H1 (cell line): ENCODE results near the gene PLCB2.

Experiments used
- BACH1 ChIP-seq: IDR thresholded peaks from 2 replicates; pipeline ENCODE4 v1.6.1; 2012; ENCODE audit warnings: low read length, improper control_type of control experiment
- BRCA1 ChIP-seq: IDR thresholded peaks from 2 replicates; pipeline ENCODE4 v1.6.1; 2012; ENCODE audit warnings: low read depth, low read length, improper control_type of control experiment
- CHD2 ChIP-seq: IDR thresholded peaks from 2 replicates; pipeline ENCODE4 v1.6.1; 2012; ENCODE audit warnings: low read length, improper control_type of control experiment
- EGR1 ChIP-seq: IDR thresholded peaks from 2 replicates; pipeline ENCODE4 v1.6.1; 2011; ENCODE audit warnings: low read depth, low read length, borderline replicate concordance
- EP300 ChIP-seq, 2 experiments: IDR thresholded peaks; 1 replicate in 1 of 2; 2 replicates in 1 of 2; pipeline ENCODE4 v1.6.1; 2011 to 2012; ENCODE audit warnings: low read depth in 2 of 2, low read length in 2 of 2, mild to moderate bottlenecking in 2 of 2, borderline replicate concordance in 1 of 2, inconsistent platforms in 1 of 2, moderate library complexity in 1 of 2
- FOSL1 ChIP-seq: IDR thresholded peaks from 2 replicates; pipeline ENCODE4 v1.6.1; 2011; ENCODE audit warnings: mild to moderate bottlenecking, low read depth, low read length, moderate library complexity; ENCODE audit not compliant: insufficient read depth
- KDM1A ChIP-seq: fragments of 200-600, 300-600 bp; sonication (generic); IDR thresholded peaks from 2 replicates; pipeline ENCODE4 v1.7.1; 2016; ENCODE audit warnings: mild to moderate bottlenecking, low read length, borderline replicate concordance
- POLR2A ChIP-seq, 2 experiments: IDR thresholded peaks; 1 replicate in 1 of 2; 2 replicates in 1 of 2; pipeline ENCODE4 v1.6.1; 2011; ENCODE audit warnings: low read depth in 2 of 2, low read length in 2 of 2, mild to moderate bottlenecking in 2 of 2; ENCODE audit errors: control extremely low read depth in 1 of 2
- POLR2AphosphoS5 ChIP-seq: IDR thresholded peaks from 2 replicates; pipeline ENCODE4 v1.6.1; 2011; ENCODE audit warnings: low read depth, low read length
- SRF ChIP-seq: IDR thresholded peaks from 2 replicates; pipeline ENCODE4 v1.6.1; 2011; ENCODE audit warnings: mild to moderate bottlenecking, low read depth, low read length, moderate library complexity
- YY1 ChIP-seq: IDR thresholded peaks from 2 replicates; pipeline ENCODE4 v1.6.1; 2011; ENCODE audit warnings: low read depth, mild to moderate bottlenecking, low read length
- TF ChIP-seq, protein P1 (sequence below), 3 experiments: IDR thresholded peaks; 1 replicate in 2 of 3; 2 replicates in 1 of 3; pipeline versions ENCODE4 v1.5.1 to v1.6.1; 2011; ENCODE audit warnings: low read length in 3 of 3, mild to moderate bottlenecking in 3 of 3, inconsistent platforms in 2 of 3, low read depth in 1 of 3, moderate library complexity in 1 of 3; ENCODE audit not compliant: insufficient read depth in 1 of 3; ENCODE audit errors: control extremely low read depth in 1 of 3
- TF ChIP-seq, protein P2 (sequence below): IDR thresholded peaks from 2 replicates; pipeline ENCODE4 v1.6.1; 2011; ENCODE audit warnings: low read depth, mild to moderate bottlenecking, low read length; ENCODE audit not compliant: insufficient read depth
- TF ChIP-seq, protein P3 (sequence below): IDR thresholded peaks from 2 replicates; pipeline ENCODE4 v1.6.1; 2012; ENCODE audit warnings: low read length, inconsistent platforms

DNA sequence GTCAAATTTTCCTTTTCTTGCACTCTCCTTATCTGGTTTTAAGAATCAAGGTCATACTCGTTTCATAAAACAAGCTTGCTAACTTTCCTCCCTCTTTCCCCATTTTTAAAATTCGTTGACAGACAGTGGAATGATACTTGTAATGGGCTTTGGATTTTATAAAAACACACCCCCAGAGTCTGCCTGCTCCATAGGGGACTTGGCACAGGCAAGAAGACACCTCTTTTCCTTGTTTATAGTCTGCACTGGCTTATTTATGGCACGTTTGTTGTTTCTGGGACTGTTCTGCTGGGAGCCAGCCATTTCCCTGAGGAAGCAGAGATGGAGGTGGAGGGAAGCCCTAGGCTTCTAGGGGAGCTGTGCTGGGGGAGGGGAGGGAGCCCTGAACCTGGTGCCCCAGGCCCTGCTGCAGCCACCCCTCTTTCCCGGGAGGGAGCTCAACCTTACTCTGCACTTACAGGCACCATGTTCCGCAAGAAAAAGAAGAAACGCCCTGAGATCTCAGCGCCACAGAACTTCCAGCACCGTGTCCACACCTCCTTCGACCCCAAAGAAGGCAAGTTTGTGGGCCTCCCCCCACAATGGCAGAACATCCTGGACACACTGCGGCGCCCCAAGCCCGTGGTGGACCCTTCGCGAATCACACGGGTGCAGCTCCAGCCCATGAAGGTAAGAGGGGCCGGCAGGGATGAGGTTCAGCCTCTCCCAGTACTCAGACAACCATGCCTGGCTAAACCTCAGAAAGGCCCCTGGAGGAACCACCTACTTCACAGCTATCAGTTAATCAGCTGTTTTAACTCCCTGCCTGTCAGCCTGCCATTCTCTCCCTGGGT, 43.2 kb downstream of the PLCB2 start:
- no peak for TF ChIP-seq CHD2
- TF ChIP-seq, protein P1, sequence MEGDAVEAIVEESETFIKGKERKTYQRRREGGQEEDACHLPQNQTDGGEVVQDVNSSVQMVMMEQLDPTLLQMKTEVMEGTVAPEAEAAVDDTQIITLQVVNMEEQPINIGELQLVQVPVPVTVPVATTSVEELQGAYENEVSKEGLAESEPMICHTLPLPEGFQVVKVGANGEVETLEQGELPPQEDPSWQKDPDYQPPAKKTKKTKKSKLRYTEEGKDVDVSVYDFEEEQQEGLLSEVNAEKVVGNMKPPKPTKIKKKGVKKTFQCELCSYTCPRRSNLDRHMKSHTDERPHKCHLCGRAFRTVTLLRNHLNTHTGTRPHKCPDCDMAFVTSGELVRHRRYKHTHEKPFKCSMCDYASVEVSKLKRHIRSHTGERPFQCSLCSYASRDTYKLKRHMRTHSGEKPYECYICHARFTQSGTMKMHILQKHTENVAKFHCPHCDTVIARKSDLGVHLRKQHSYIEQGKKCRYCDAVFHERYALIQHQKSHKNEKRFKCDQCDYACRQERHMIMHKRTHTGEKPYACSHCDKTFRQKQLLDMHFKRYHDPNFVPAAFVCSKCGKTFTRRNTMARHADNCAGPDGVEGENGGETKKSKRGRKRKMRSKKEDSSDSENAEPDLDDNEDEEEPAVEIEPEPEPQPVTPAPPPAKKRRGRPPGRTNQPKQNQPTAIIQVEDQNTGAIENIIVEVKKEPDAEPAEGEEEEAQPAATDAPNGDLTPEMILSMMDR (IDR thresholded peaks at IDR 0.05; ENCODE audit: control extremely low read depth in 1 of 3, insufficient read depth in 1 of 3, low read depth in 1 of 3, low read length in 3 of 3) = no peak
- no peak for TF ChIP-seq KDM1A
- no peak for TF ChIP-seq POLR2AphosphoS5
- TF ChIP-seq, protein P2, sequence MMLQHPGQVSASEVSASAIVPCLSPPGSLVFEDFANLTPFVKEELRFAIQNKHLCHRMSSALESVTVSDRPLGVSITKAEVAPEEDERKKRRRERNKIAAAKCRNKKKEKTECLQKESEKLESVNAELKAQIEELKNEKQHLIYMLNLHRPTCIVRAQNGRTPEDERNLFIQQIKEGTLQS = no peak
- TF ChIP-seq POLR2A (IDR thresholded peaks at IDR 0.05; ENCODE audit: control extremely low read depth in 1 of 2, low read depth in 2 of 2, low read length in 2 of 2) = no peak
- no peak for TF ChIP-seq EGR1
- no peak for TF ChIP-seq YY1
- TF ChIP-seq, protein P3, sequence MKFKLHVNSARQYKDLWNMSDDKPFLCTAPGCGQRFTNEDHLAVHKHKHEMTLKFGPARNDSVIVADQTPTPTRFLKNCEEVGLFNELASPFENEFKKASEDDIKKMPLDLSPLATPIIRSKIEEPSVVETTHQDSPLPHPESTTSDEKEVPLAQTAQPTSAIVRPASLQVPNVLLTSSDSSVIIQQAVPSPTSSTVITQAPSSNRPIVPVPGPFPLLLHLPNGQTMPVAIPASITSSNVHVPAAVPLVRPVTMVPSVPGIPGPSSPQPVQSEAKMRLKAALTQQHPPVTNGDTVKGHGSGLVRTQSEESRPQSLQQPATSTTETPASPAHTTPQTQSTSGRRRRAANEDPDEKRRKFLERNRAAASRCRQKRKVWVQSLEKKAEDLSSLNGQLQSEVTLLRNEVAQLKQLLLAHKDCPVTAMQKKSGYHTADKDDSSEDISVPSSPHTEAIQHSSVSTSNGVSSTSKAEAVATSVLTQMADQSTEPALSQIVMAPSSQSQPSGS = no peak
- no peak for TF ChIP-seq EP300 (IDR thresholded peaks at IDR 0.05; ENCODE audit: borderline replicate concordance in 1 of 2, low read depth in 2 of 2, low read length in 2 of 2)
- no peak for TF ChIP-seq SRF
- TF ChIP-seq FOSL1 = no peak
- no peak for TF ChIP-seq BRCA1
- no peak for TF ChIP-seq BACH1
